ENCODE measurements around the gene RBM3. TPM values are rescaled to one million over a fixed set of nuclear protein-coding genes. Genes with fewer than 3 reads are reported as not detected.
A peak's percentile ranks its signal among the peaks of the same experiment; 100 is the strongest.
"Not testable (repeated sequence)": the region's sequence is repeated elsewhere in the genome, so short reads cannot be mapped to it uniquely, and the experiment has no call there.

RBM3 gene
- total RNA-seq = 100 to 1,000 TPM; 176 to 374 (median 329) TPM
- 100 to 1,000 TPM; 242 to 254 TPM for polyA plus RNA-seq
- total RNA-seq = 361 reads per million, percentile 97 among the genes with 10 or more reads in this experiment

DNA sequence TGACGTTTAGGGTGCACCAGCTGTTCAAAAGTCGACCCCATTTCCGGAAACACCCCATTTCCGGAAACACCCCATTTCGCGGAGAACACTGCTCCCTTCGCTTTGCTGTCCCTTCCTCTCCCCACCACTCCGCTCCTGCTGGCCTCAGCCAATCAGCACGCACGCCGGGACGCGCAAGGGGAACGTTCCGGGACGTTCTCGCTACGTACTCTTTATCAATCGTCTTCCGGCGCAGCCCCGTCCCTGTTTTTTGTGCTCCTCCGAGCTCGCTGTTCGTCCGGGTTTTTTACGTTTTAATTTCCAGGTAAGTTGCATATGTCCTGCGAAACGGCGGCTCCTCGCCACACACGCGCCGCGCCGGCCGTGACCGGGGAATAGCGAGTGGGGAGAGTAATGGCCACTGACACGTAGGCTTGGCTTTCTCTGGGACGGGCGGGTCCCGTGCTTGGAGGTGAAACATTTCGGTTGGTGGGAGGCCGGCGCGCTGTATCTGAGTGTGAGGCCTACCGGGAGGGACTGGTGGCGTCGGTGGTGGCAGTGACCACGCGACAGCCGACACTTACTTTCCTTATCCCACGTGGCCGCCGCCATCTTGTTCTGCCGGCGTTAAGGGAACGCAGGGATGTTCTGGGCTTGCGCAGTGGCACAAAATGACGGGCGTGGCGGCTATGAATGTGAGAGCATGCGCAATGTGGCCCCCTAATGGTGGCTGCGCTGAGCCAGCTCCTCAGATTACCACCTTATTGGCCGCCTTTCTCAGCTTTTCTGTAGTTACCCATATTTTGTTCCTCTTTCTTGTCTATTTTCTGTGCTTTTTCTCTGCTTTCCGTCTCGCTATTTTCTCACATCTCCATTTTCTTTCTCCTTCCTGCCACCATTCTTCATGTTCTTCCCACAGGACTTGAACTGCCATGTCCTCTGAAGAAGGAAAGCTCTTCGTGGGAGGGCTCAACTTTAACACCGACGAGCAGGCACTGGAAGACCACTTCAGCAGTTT, at the start of gene RBM3:
Gene RBM3 (plus strand): TSS at position 215 of the 997 bp plus-strand sequence. CDS start 697 bp downstream, at position 912.
- H3K27ac ChIP-seq (ENCODE audit: low read depth, low read length) = peak within 1 kb of the TSS; percentile 99
- no peaks in the 10 kb centered on the region for H3K27me3 ChIP-seq (ENCODE audit: control insufficient read depth in 2 of 2, insufficient read depth in 2 of 2, low read length in 2 of 2)
- intact Hi-C loops (cut with micrococcal nuclease) = loop anchor here (1.0 to 10.0 kb wide), 11 partner anchors 23 to 920 kb away; partner anchors contain the start of genes EBP (in 2 of the 2), FTSJ1 (in 2 of the 2), TBC1D25 (in 2 of the 2) and WDR13 (in 2 of the 2)
- Mint-ChIP-seq H3K4me1 (peaks cover 6 to 32% (median 25%) of the 10 kb centered on the region in 7 donors), H3K27ac (peak within 1 kb of the TSS; percentile 95 to 100 (median 99)), H3K4me3 (peak within 1 kb of the TSS; percentile 88 to 100 (median 97)), H3K36me3 (peaks cover 0 to 28% (median 11%) of the 10 kb centered on the region in 5 donors), H3K9me3 (peaks cover 0 to 3% (median 0%) of the 10 kb centered on the region in 11 donors), H3K27me3 (no peaks in the 10 kb centered on the region)
- peak; percentile 94 for ATAC-seq
- peak within 1 kb of the TSS; percentile 68 for H3K4me3 ChIP-seq (ENCODE audit: low read length)
- peaks cover 16 to 20% of the 10 kb centered on the region in 2 donors for H3K4me1 ChIP-seq (ENCODE audit: control insufficient read depth in 2 of 2, insufficient read depth in 2 of 2, low read length in 2 of 2)
- CTCF ChIA-PET = no interaction called here
- POLR2A ChIA-PET = interaction anchor here (0.6 to 2.5 kb wide), 32 partner anchors 9 to 1330 kb away, joined by 3 to 22 read pairs (median 4); partner anchors contain the start of genes FTSJ1, OTUD5, TBC1D25 and TFE3
- peak; percentile 64 to 96 (median 92) for DNase-seq
- H3K36me3 ChIP-seq (ENCODE audit: control insufficient read depth in 2 of 3, insufficient read depth in 3 of 3, low read length in 3 of 3) = peaks cover 25 to 46% (median 27%) of the 10 kb centered on the region in 3 experiments
- no peaks in the 10 kb centered on the region for H3K9me3 ChIP-seq (ENCODE audit: control insufficient read depth in 2 of 3, low read length in 3 of 3)

- H3K9me3 Mint-ChIP-seq; H3K4me3 ChIP-seq (ENCODE audit: low read length); DNase-seq; H3K4me1 ChIP-seq (ENCODE audit: control insufficient read depth in 2 of 2, insufficient read depth in 2 of 2, low read length in 2 of 2); H3K27me3 Mint-ChIP-seq; CTCF ChIA-PET; intact Hi-C loops (cut with micrococcal nuclease); H3K27ac ChIP-seq (ENCODE audit: low read depth, low read length); H3K27ac Mint-ChIP-seq; ATAC-seq; H3K9me3 ChIP-seq (ENCODE audit: control insufficient read depth in 2 of 3, low read length in 3 of 3); H3K27me3 ChIP-seq (ENCODE audit: control insufficient read depth in 2 of 2, insufficient read depth in 2 of 2, low read length in 2 of 2): not testable (repeated sequence)
- Mint-ChIP-seq H3K36me3 (peaks cover 4 to 20% (median 4%) of the 10 kb centered on the region in 5 donors), H3K4me3 (peak overlapping the region in 1 of 10 donors; percentile 2), H3K4me1 (peaks cover 11 to 24% (median 18%) of the 10 kb centered on the region in 7 donors)
- H3K36me3 ChIP-seq (ENCODE audit: control insufficient read depth in 2 of 3, insufficient read depth in 3 of 3, low read length in 3 of 3) = peaks cover 0 to 30% (median 0%) of the 10 kb centered on the region in 3 experiments
- POLR2A ChIA-PET = interaction anchor here (1.2 kb wide), 1 partner anchor 11 kb away, joined by 3 read pairs; no protein-coding TSS in a partner anchor
Observed at GRCh38 chrX:48525853-48526252, 48.4 kb upstream of the RBM3 start.

DNA sequence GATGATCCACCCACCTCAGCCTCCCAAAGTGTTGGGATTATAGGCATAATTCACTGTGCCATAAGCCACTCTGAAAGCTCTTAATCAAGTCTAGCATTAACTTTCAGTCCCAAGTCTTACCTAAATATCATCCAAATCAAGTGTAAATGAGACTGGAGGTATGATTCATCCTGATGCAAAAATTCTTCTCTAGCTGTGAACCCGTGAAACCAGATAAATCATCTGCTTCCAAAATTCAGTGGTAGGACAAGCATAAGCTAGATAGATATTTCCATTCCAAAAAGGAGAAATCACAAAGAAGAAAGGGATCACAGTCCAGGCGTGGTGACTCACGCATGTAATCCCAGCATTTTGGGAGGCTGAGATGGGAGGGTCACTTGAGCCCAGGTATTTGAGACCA, 43.5 kb upstream of the RBM3 start:
- no peaks in the 10 kb centered on the region for H3K9me3 ChIP-seq (ENCODE audit: control insufficient read depth in 2 of 3, low read length in 3 of 3)
- H3K36me3 Mint-ChIP-seq = peaks cover 4 to 33% (median 7%) of the 10 kb centered on the region in 5 donors
- H3K4me1 Mint-ChIP-seq = peaks cover 4 to 17% (median 5%) of the 10 kb centered on the region in 7 donors
- H3K4me3 ChIP-seq (ENCODE audit: low read length) = no peak overlapping the region
- H3K27me3 ChIP-seq (ENCODE audit: control insufficient read depth in 2 of 2, insufficient read depth in 2 of 2, low read length in 2 of 2) = no peaks in the 10 kb centered on the region
- H3K27ac ChIP-seq (ENCODE audit: low read depth, low read length) = no peak overlapping the region
- no peak for ATAC-seq
- no peaks in the 10 kb centered on the region for H3K27me3 Mint-ChIP-seq
- H3K4me1 ChIP-seq (ENCODE audit: control insufficient read depth in 2 of 2, insufficient read depth in 2 of 2, low read length in 2 of 2) = no peaks in the 10 kb centered on the region
- POLR2A ChIA-PET = interaction anchor here (1.4 kb wide), 1 partner anchor 9 kb away, joined by 4 read pairs; the partner anchor contains the start of gene EBP
- H3K4me3 Mint-ChIP-seq = no peak overlapping the region
- peaks cover 0 to 26% (median 0%) of the 10 kb centered on the region in 3 experiments for H3K36me3 ChIP-seq (ENCODE audit: control insufficient read depth in 2 of 3, insufficient read depth in 3 of 3, low read length in 3 of 3)
- no peak for DNase-seq
- H3K27ac Mint-ChIP-seq = no peak overlapping the region
- intact Hi-C loops (cut with micrococcal nuclease) = no loop called here
- CTCF ChIA-PET = no interaction called here
- no peaks in the 10 kb centered on the region for H3K9me3 Mint-ChIP-seq

DNA sequence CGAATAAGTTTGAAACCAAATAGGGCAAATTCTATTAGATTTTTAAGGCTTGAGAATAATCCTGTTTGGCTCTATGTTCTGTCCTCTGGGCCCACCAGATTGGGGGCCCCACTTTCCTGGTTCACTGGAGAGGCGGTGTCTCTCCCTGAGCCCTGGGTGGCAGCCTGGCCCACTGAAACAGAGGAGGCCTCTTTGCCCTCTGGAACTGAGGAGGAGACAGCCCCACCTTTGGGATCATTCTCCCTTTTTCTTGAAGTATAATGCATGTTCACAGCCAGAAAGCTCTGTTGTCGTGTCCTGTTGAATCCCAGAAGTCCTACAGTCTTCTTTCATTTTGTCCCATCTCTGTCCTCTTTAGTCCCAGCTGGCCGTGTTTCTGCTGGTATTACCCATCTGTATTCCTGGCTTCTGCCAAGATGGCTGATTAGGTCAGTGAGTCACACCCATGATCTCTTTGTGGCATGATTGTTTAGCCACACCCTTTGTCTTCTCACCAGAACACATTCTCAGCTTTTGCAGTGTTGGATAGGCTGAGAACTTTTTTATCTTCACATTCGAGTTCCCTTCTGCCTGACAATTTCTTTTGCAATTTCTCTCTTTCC, 42.8 kb upstream of the RBM3 start:
- Mint-ChIP-seq H3K36me3 (peaks cover 3 to 31% (median 7%) of the 10 kb centered on the region in 5 donors), H3K9me3 (no peaks in the 10 kb centered on the region), H3K4me1 (peaks cover 3 to 16% (median 4%) of the 10 kb centered on the region in 7 donors), H3K27ac (peak overlapping the region in 4 of 9 donors; percentile 9 to 93 (median 29)), H3K27me3 (no peaks in the 10 kb centered on the region), H3K4me3 (peak overlapping the region in 1 of 10 donors; percentile 67)
- Histone ChIP-seq H3K27me3 (ENCODE audit: control insufficient read depth in 2 of 2, insufficient read depth in 2 of 2, low read length in 2 of 2) (no peaks in the 10 kb centered on the region), H3K36me3 (ENCODE audit: control insufficient read depth in 2 of 3, insufficient read depth in 3 of 3, low read length in 3 of 3) (peaks cover 0 to 24% (median 0%) of the 10 kb centered on the region in 3 experiments), H3K4me3 (ENCODE audit: low read length) (no peak overlapping the region), H3K9me3 (ENCODE audit: control insufficient read depth in 2 of 3, low read length in 3 of 3) (no peaks in the 10 kb centered on the region), H3K4me1 (ENCODE audit: control insufficient read depth in 2 of 2, insufficient read depth in 2 of 2, low read length in 2 of 2) (no peaks in the 10 kb centered on the region), H3K27ac (ENCODE audit: low read depth, low read length) (no peak overlapping the region)
- ChIA-PET CTCF (no interaction called here), POLR2A (interaction anchor here (1.4 kb wide), 1 partner anchor 10 kb away, joined by 4 read pairs; the partner anchor contains the start of gene EBP)
- intact Hi-C loops (cut with micrococcal nuclease) = no loop called here
- DNase-seq (no peak), ATAC-seq (peak; percentile 65)

DNA sequence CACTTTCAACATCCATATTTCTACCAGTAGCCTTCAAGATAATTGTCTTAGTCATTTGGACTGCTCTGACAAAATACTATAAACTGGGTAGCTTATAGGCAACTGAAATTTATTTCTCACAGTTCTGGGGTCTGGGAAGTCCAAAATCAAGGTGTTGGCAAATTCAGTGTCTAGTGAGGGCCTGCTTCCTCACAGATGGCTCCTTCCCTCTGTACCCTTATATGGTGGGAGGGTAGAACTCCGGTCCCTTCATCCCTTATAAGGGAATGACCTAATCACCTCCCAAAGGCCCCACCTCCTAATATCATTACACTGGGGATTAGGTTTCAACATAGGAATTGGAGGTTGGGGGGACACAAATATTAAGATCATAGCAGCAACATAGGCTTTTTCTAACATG, 42.1 kb upstream of the RBM3 start:
- Mint-ChIP-seq H3K4me3 (peak overlapping the region in 1 of 10 donors; percentile 67), H3K36me3 (peaks cover 0 to 27% (median 7%) of the 10 kb centered on the region in 5 donors), H3K4me1 (peaks cover 0 to 13% (median 4%) of the 10 kb centered on the region in 7 donors), H3K27me3 (no peaks in the 10 kb centered on the region), H3K27ac (peak overlapping the region in 3 of 9 donors; percentile 9 to 93 (median 16)), H3K9me3 (no peaks in the 10 kb centered on the region)
- POLR2A ChIA-PET = no interaction called here
- ATAC-seq (no peak), DNase-seq (no peak)
- CTCF ChIA-PET = no interaction called here
- intact Hi-C loops (cut with micrococcal nuclease) = no loop called here
- H3K9me3 ChIP-seq (ENCODE audit: control insufficient read depth in 2 of 3, low read length in 3 of 3) = no peaks in the 10 kb centered on the region
- no peaks in the 10 kb centered on the region for H3K27me3 ChIP-seq (ENCODE audit: control insufficient read depth in 2 of 2, insufficient read depth in 2 of 2, low read length in 2 of 2)
- H3K4me1 ChIP-seq (ENCODE audit: control insufficient read depth in 2 of 2, insufficient read depth in 2 of 2, low read length in 2 of 2) = no peaks in the 10 kb centered on the region
- no peak overlapping the region for H3K4me3 ChIP-seq (ENCODE audit: low read length)
- H3K36me3 ChIP-seq (ENCODE audit: control insufficient read depth in 2 of 3, insufficient read depth in 3 of 3, low read length in 3 of 3) = peaks cover 0 to 17% (median 0%) of the 10 kb centered on the region in 3 experiments
- no peak overlapping the region for H3K27ac ChIP-seq (ENCODE audit: low read depth, low read length)

- Histone ChIP-seq H3K36me3 (ENCODE audit: control insufficient read depth in 2 of 3, insufficient read depth in 3 of 3, low read length in 3 of 3) (peaks cover 0 to 10% (median 0%) of the 10 kb centered on the region in 3 experiments), H3K27me3 (ENCODE audit: control insufficient read depth in 2 of 2, insufficient read depth in 2 of 2, low read length in 2 of 2) (no peaks in the 10 kb centered on the region), H3K4me1 (ENCODE audit: control insufficient read depth in 2 of 2, insufficient read depth in 2 of 2, low read length in 2 of 2) (no peaks in the 10 kb centered on the region), H3K27ac (ENCODE audit: low read depth, low read length) (no peak overlapping the region), H3K4me3 (ENCODE audit: low read length) (no peak overlapping the region), H3K9me3 (ENCODE audit: control insufficient read depth in 2 of 3, low read length in 3 of 3) (no peaks in the 10 kb centered on the region)
- no peaks in the 10 kb centered on the region for H3K9me3 Mint-ChIP-seq
- ChIA-PET POLR2A (no interaction called here), CTCF (no interaction called here)
- peaks cover 0 to 13% (median 4%) of the 10 kb centered on the region in 7 donors for H3K4me1 Mint-ChIP-seq
- DNase-seq (no peak), ATAC-seq (no peak)
- H3K36me3 Mint-ChIP-seq = peaks cover 0 to 24% (median 7%) of the 10 kb centered on the region in 5 donors
- intact Hi-C loops (cut with micrococcal nuclease) = no loop called here
- no peaks in the 10 kb centered on the region for H3K27me3 Mint-ChIP-seq
- H3K27ac Mint-ChIP-seq = no peak overlapping the region
- H3K4me3 Mint-ChIP-seq = no peak overlapping the region
Observed at GRCh38 chrX:48533165-48533564, 41.1 kb upstream of the RBM3 start.
